Adrenal gland (tissue), 12 donors: ENCODE results near the gene COX10. TPM values are rescaled to one million over a fixed set of nuclear protein-coding genes. Genes with fewer than 3 reads are reported as not detected.

Source experiments
- DNase-seq, 7 donors: peaks; one replicate each; pipeline ENCODE4 v3.0.0-alpha.2; 2019 to 2020
- H3K27ac ChIP-seq, 5 donors: fragments of 200-600 bp; sonication (generic) in 4 of 5; 1 replicate in 3 of 5; 2 replicates in 2 of 5; pipeline versions ENCODE4 v1.5.1 to v1.8.0; 2016 to 2020; ENCODE audit warnings: mild to moderate bottlenecking in 1 of 5
- H3K27me3 ChIP-seq: fragments of 200-600 bp; 2 replicates; pipeline ENCODE4 v1.8.0; 2021
- H3K36me3 ChIP-seq, 2 donors: fragments of 200-600 bp; replicated peaks in 1 of 2; 1 replicate in 1 of 2; 2 replicates in 1 of 2; pipeline versions ENCODE4 v1.5.1 to v1.8.0; 2018 to 2022
- H3K4me1 ChIP-seq, 2 donors: fragments of 200-600 bp; replicated peaks in 1 of 2; 1 replicate in 1 of 2; 2 replicates in 1 of 2; pipeline versions ENCODE4 v1.5.1 to v1.8.0; 2018 to 2021
- H3K4me3 ChIP-seq, 4 donors: fragments of 200-600 bp; sonication (generic) in 3 of 4; one replicate each; pipeline ENCODE4 v1.5.1; 2016 to 2018
- H3K9me3 ChIP-seq, 3 donors: fragments of 200-600 bp; sonication (generic) in 1 of 3; replicated peaks in 1 of 3; 1 replicate in 2 of 3; 2 replicates in 1 of 3; pipeline versions ENCODE4 v1.5.1 to v1.8.0; 2016 to 2021
- POLR2A ChIP-seq, 2 donors: fragments of 450-650 bp; IDR thresholded peaks; one replicate each; pipeline ENCODE4 v1.6.1; 2017; ENCODE audit warnings: antibody characterized with exemption in 2 of 2, mild to moderate bottlenecking in 2 of 2, moderate library complexity in 1 of 2
- WGBS, 4 donors: extraction: QIAGEN DNeasy Blood & Tissue Kit in 2 of 4; methylation state at CpG; one replicate each; pipeline versions ENCODE4 v1.1.5 to v1.1.7; 2013 to 2017; 5-methylcytosine and 5-hydroxymethylcytosine counted together
- intact Hi-C, 2 donors: fragments of 100-400 bp; cut with DNase I; formaldehyde crosslinking; loops; one replicate each; pipeline versions ENCODE4 v1.14.1 to v1.15.0; 2022 to 2023
- polyA plus RNA-seq, 3 donors: library from polyadenylated mRNA; stranded (reverse); fragments of 200-250 nt in 2 of 3; fragments of 350-450 nt in 1 of 3; fragmentation: Illumina TruSeq in 1 of 3; extraction: RNeasy Lipid Tissue Mini Kit (QIAGEN cat#74804) in 1 of 3; gene quantifications; one replicate each; pipeline ENCODE4 v1.2.3, GENCODE V29; 2013 to 2014
- total RNA-seq, 9 donors: library from RNA; depleted of rRNA in 4 of 9; stranded (reverse); fragments of >200 nt in 4 of 9; fragments of 120-200 nt in 1 of 9; fragmentation: NEBNext Ultra II Directional in 1 of 9; extraction: Animal tissue kit (Norgen Biotek cat#: 25700) in 1 of 9; gene quantifications; one replicate each; pipeline versions ENCODE4 v1.1.0 to v1.2.4, GENCODE V29; 2013 to 2023
- TF ChIP-seq, protein P1 (sequence below), 6 experiments: fragments of 450-650 bp in 4 of 6; fragments of 200-600 bp in 2 of 6; sonication (generic) in 1 of 6; IDR thresholded peaks; 1 replicate in 5 of 6; 2 replicates in 1 of 6; pipeline versions ENCODE4 v1.5.1 to v1.8.0; 2016 to 2021; ENCODE audit warnings: antibody characterized with exemption in 6 of 6, mild to moderate bottlenecking in 2 of 6, moderate library complexity in 1 of 6
- donor health status: healthy with polysubstance abuse.
- donor health status: Bipolar disorder and iron deficiency.
- donor health status: DM: yes; HTN: yes; CAD: no.
- donor health status: DM: no; HTN: no; CAD: no.
- donor health status: DM: no; HTN: no; CAD: no.
- donor health status: DM: yes; HTN: yes; CAD: no.

COX10 gene
- total and polyA plus RNA-seq, 12 donors: 6.8 to 33.9 (median 14.7) TPM

DNA sequence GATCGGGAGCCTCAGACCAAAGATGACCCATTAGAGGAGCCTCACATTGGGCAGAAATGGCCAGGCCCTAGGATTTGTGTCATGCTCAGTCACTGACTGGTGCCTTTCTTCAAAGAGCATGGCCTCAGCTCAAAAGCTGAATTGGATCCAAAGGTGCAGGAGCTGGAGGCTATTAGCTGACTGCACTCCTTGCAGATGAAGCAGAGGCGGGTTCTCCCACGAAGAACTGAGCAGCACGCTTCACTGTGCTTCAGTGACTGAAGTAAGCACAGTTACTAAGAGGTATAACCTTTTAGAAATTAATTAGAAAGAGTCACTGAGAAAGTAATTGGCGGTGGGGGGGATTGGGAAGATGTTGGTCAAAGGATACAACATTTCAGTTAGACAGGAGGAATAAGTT, 18.7 kb upstream of the COX10 start:
- 85 to 99% (median 93%) methylated on average over 5 of the region's 5 CpGs for WGBS, 4 donors
- Histone ChIP-seq H3K27ac (no peak overlapping the region), H3K27me3 (no peaks in the 10 kb centered on the region), H3K36me3 (peaks cover 0 to 6% of the 10 kb centered on the region in 2 donors), H3K9me3 (no peaks in the 10 kb centered on the region), H3K4me1 (no peaks in the 10 kb centered on the region), H3K4me3 (no peak overlapping the region)
- no peak for DNase-seq
- intact Hi-C loops: no loop called here
- TF ChIP-seq POLR2A (IDR thresholded peaks at IDR 0.05): no peak
- TF ChIP-seq, protein P1, sequence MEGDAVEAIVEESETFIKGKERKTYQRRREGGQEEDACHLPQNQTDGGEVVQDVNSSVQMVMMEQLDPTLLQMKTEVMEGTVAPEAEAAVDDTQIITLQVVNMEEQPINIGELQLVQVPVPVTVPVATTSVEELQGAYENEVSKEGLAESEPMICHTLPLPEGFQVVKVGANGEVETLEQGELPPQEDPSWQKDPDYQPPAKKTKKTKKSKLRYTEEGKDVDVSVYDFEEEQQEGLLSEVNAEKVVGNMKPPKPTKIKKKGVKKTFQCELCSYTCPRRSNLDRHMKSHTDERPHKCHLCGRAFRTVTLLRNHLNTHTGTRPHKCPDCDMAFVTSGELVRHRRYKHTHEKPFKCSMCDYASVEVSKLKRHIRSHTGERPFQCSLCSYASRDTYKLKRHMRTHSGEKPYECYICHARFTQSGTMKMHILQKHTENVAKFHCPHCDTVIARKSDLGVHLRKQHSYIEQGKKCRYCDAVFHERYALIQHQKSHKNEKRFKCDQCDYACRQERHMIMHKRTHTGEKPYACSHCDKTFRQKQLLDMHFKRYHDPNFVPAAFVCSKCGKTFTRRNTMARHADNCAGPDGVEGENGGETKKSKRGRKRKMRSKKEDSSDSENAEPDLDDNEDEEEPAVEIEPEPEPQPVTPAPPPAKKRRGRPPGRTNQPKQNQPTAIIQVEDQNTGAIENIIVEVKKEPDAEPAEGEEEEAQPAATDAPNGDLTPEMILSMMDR (IDR thresholded peaks at IDR 0.05): no peak

DNA sequence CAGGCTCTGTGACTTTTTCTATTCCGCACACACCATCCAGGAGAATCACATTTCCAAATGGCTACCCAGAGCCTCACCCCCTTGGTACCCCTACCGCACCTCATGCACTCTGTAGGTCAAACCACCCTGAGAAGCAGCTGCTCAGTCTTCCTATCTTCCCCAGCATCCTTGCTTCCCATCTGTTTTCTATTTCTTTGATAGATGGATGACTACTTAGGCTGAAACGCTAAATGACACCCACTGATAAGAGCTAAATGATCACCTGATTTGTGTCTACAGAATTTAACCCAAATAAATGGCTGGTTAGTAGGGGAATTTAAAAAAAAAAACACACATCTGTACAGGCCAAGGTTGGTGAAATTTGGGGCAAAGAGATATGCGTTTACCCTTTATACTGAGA, 17.6 kb upstream of the COX10 start:
- DNase-seq: no peak
- Histone ChIP-seq H3K36me3 (peaks cover 0 to 6% of the 10 kb centered on the region in 2 donors), H3K4me3 (no peak overlapping the region), H3K4me1 (no peaks in the 10 kb centered on the region), H3K9me3 (no peaks in the 10 kb centered on the region), H3K27me3 (no peaks in the 10 kb centered on the region), H3K27ac (no peak overlapping the region)
- intact Hi-C loops: no loop called here
- TF ChIP-seq, protein P1 (IDR thresholded peaks at IDR 0.05): no peak
- no peak for TF ChIP-seq POLR2A (IDR thresholded peaks at IDR 0.05)
- 80 to 83% (median 81%) methylated on average over 4 of the region's 4 CpGs for WGBS, 4 donors

DNA sequence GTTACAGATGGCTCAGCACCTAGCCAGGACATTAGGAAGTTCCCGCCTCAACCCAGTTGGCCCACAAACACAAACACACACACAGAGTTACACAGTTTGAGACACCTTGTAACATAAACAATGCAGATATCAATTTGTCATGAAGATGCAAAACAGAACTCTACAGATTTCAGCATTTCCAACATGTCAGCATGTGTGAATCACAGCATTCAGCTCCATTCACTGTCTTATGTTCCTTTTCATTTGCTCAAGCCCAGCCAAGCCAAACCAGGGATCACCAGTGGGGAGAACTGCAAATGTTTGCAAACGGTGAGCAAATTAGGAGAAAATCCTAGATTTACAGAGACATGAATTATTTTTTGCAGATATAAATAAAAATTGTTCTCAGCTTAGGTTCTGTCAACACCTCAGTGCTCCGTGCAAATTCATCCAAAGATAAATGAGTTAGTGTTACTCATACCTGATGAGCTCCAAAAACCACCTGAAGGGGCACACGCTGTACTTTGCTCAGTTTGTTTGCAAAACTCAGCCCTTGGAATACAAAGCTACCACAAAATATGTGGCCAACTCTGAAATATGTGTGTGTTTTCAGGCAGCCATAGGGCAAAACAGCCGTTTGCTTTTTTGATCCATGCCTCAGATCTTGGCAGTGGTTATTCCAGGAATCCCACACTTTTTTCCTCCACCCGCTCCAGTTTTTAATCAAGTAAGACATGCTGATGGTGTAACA, 16.3 kb upstream of the COX10 start:
- intact Hi-C loops: no loop called here
- Histone ChIP-seq H3K9me3 (no peaks in the 10 kb centered on the region), H3K4me3 (no peak overlapping the region), H3K27me3 (no peaks in the 10 kb centered on the region), H3K27ac (no peak overlapping the region), H3K4me1 (no peaks in the 10 kb centered on the region), H3K36me3 (peaks cover 0 to 6% of the 10 kb centered on the region in 2 donors)
- no peak for DNase-seq
- TF ChIP-seq, protein P1 (IDR thresholded peaks at IDR 0.05): no peak
- no peak for TF ChIP-seq POLR2A (IDR thresholded peaks at IDR 0.05)
- 68 to 85% (median 80%) methylated on average over 6 of the region's 6 CpGs for WGBS, 4 donors

DNA sequence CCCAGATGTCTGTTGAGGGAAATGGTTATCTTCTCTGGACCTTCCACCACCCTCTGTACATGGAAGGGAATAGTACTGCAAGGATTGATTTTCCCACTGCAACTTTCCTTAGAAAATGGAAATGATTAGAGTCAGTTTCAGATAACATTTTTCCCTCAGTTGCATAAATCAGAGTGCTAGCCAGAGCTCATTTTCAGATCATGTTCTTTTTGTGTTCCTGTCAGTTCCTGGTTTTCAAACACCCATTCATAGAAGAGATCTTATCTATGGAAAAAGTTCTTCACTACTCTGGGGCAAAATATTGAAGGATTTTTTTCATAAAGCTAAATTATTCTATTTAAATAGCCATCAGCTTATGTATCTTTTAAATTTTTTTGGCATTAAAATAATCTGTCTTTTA, 11.7 kb upstream of the COX10 start:
- intact Hi-C loops: no loop called here
- no peaks in the 10 kb centered on the region for H3K27me3 ChIP-seq
- no peaks in the 10 kb centered on the region for H3K36me3 ChIP-seq
- no peaks in the 10 kb centered on the region for H3K9me3 ChIP-seq
- H3K4me1 ChIP-seq: peaks cover 5 to 12% of the 10 kb centered on the region in 2 donors
- no peak for DNase-seq
- TF ChIP-seq, protein P1 (IDR thresholded peaks at IDR 0.05): no peak
- TF ChIP-seq POLR2A (IDR thresholded peaks at IDR 0.05): no peak
- H3K4me3 ChIP-seq: no peak overlapping the region
- H3K27ac ChIP-seq: no peak overlapping the region
